ENCODE results near the gene ACTL7A.

GRCh38 chr9:108845947-108846346, 16.1 kb upstream of the ACTL7A start:
- TF ChIP-seq, protein P1, sequence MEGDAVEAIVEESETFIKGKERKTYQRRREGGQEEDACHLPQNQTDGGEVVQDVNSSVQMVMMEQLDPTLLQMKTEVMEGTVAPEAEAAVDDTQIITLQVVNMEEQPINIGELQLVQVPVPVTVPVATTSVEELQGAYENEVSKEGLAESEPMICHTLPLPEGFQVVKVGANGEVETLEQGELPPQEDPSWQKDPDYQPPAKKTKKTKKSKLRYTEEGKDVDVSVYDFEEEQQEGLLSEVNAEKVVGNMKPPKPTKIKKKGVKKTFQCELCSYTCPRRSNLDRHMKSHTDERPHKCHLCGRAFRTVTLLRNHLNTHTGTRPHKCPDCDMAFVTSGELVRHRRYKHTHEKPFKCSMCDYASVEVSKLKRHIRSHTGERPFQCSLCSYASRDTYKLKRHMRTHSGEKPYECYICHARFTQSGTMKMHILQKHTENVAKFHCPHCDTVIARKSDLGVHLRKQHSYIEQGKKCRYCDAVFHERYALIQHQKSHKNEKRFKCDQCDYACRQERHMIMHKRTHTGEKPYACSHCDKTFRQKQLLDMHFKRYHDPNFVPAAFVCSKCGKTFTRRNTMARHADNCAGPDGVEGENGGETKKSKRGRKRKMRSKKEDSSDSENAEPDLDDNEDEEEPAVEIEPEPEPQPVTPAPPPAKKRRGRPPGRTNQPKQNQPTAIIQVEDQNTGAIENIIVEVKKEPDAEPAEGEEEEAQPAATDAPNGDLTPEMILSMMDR (conservative IDR thresholded peaks at IDR 0.05; ENCODE audit: low read depth, low read length), result no peak
- TF ChIP-seq MAFK (IDR thresholded peaks at IDR 0.05; ENCODE audit: low read depth, low read length) (no peak), POLR2A (IDR thresholded peaks at IDR 0.05; ENCODE audit: low read depth, low read length) (no peak), NFE2L2 (IDR thresholded peaks at IDR 0.05; ENCODE audit: low read depth, low read length) (no peak)

Data from IMR-90 (cell line).